ENCODE results near the gene WDR35. TPM values are rescaled to one million over a fixed set of nuclear protein-coding genes. Genes with fewer than 3 reads are reported as not detected.

The WDR35 gene
- total and polyA plus RNA-seq, 10 of the 15 experiments (the other 5 are each of a cell fraction or from before 2014, with no cell fraction given), result 3.0 to 9.3 (median 6.3) TPM

DNA sequence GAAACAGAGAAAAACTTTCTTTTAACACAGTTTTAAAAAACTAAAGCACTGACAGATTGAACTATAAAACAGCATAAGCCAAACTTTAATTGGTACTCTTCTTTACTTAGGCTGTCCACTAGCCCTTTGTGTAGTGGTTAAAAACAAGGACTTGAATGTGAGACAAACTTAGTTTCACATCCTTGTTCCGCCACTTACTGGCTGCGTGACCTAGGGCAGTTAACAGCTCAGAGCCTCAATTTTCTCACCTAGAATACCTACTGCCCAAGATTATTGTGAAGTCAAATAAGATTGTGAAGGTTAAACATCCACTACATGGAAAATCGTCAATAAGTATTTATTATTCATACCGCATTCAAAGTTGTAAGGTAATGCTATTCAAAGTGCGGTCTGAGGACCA lies 2.0 kb downstream of the WDR35 start:
- peaks cover 6% of the 10 kb centered on the region; the same call in 1 of the 2 replicates for H3K4me1 ChIP-seq (ENCODE audit: control insufficient read depth, insufficient read depth, low read length)
- no peak overlapping the region for H3K27ac ChIP-seq (ENCODE audit: control insufficient read depth, insufficient read depth)
- no peaks in the 10 kb centered on the region for H3K27me3 ChIP-seq (replicated peaks in 1 of 2; ENCODE audit: control insufficient read depth in 2 of 2, insufficient read depth in 2 of 2, low read length in 1 of 2)
- POLR2A ChIA-PET, result interaction anchor here (1.0 to 1.2 kb wide), 2 partner anchors 56 to 88 kb away, joined by 3 read pairs; no protein-coding TSS in a partner anchor
- DNase-seq (ENCODE audit: low read depth, low spot score), result peak; percentile 31
- no peaks in the 10 kb centered on the region for H3K79me2 ChIP-seq (ENCODE audit: control insufficient read depth, insufficient read depth, low read length)
- RAD21 ChIA-PET (ENCODE audit: unreplicated experiment), result interaction anchor here (1.1 to 1.4 kb wide), 3 partner anchors 32 to 236 kb away, joined by 3 to 4 read pairs (median 3); no protein-coding TSS in a partner anchor
- ATAC-seq, result peak; percentile 91
- no peaks in the 10 kb centered on the region for H3K36me3 ChIP-seq (ENCODE audit: control insufficient read depth in 2 of 2, insufficient read depth in 2 of 2, low read length in 1 of 2)
- SMC1A ChIA-PET (ENCODE audit: uncharacterized antibody, unreplicated experiment), result interaction anchor here (0.6 to 2.8 kb wide), 8 partner anchors 10 to 94 kb away, joined by 3 to 19 read pairs (median 6); partner anchors contain the start of genes LAPTM4A and MATN3
- no peaks in the 10 kb centered on the region for H4K20me1 ChIP-seq (ENCODE audit: control insufficient read depth, insufficient read depth)
- peak; percentile 97 for FAIRE-seq
- CTCF ChIA-PET, result interaction anchor here (0.8 to 3.2 kb wide), 13 partner anchors 17 to 350 kb away, joined by 3 to 14 read pairs (median 3); partner anchors contain the start of gene MATN3
- intact Hi-C loops (cut with micrococcal nuclease; ENCODE audit: unreplicated experiment) (loop anchor here (2.0 kb wide), 1 partner anchor 87 kb away; the partner anchor contains the start of gene TTC32), in situ Hi-C loops (cut with MboI) (no loop called here)
- H2AFZ ChIP-seq (ENCODE audit: control insufficient read depth, low read depth, low read length), result no peak overlapping the region
- WGBS (ENCODE audit: insufficient coverage, insufficient replicate concordance, low lambda C conversion rate, missing lambda C conversion rate), result 47% methylated on average over 5 of the region's 5 CpGs
- H3K9ac ChIP-seq (ENCODE audit: control insufficient read depth, insufficient read depth, low read length), result no peak overlapping the region
- no TSS peak for BruUV-seq (replicated peaks)
- H3K4me2 ChIP-seq (ENCODE audit: control insufficient read depth, insufficient read depth), result peak overlapping the region; percentile 93
- peak overlapping the region; percentile 7; the same call in 1 of the 2 replicates for H3K4me3 ChIP-seq
- H3K9me3 ChIP-seq (replicated peaks; ENCODE audit: control insufficient read depth, insufficient read depth, low read length), result no peaks in the 10 kb centered on the region
- TF ChIP-seq TAF1 (IDR thresholded peaks at IDR 0.05; ENCODE audit: borderline replicate concordance, low read depth, low read length) (no peak), RBBP5 (conservative IDR thresholded peaks at IDR 0.05) (no peak), SPI1 (IDR thresholded peaks at IDR 0.05; ENCODE audit: borderline replicate concordance, insufficient read depth, low read depth, low read length) (peak; percentile 92), ZNF622 (IDR thresholded peaks at IDR 0.05) (no peak), ASH2L (IDR thresholded peaks at IDR 0.05; ENCODE audit: borderline replicate concordance, low read depth) (no peak), BACH1 (IDR thresholded peaks at IDR 0.05; ENCODE audit: borderline replicate concordance) (peak; percentile 47; the same call in 1 of the 2 replicates), RUNX3 (IDR thresholded peaks at IDR 0.05; ENCODE audit: low read length) (peak; percentile 37; the same call in 1 of the 2 replicates), STAT3 (IDR thresholded peaks at IDR 0.05; ENCODE audit: low read depth, low read length) (no peak), TCF7 (IDR thresholded peaks at IDR 0.05; ENCODE audit: borderline replicate concordance) (no peak), NFXL1 (IDR thresholded peaks at IDR 0.05; ENCODE audit: borderline replicate concordance) (no peak), IKZF1 (conservative IDR thresholded peaks at IDR 0.05) (no peak; the same call in 1 of the 2 replicates), IRF4 (IDR thresholded peaks at IDR 0.05; ENCODE audit: low read depth, low read length) (peak; percentile 33; the same call in 1 of the 2 replicates), FOXM1 (IDR thresholded peaks at IDR 0.05; ENCODE audit: low read depth, low read length) (no peak)
- TF ChIP-seq, protein P1, sequence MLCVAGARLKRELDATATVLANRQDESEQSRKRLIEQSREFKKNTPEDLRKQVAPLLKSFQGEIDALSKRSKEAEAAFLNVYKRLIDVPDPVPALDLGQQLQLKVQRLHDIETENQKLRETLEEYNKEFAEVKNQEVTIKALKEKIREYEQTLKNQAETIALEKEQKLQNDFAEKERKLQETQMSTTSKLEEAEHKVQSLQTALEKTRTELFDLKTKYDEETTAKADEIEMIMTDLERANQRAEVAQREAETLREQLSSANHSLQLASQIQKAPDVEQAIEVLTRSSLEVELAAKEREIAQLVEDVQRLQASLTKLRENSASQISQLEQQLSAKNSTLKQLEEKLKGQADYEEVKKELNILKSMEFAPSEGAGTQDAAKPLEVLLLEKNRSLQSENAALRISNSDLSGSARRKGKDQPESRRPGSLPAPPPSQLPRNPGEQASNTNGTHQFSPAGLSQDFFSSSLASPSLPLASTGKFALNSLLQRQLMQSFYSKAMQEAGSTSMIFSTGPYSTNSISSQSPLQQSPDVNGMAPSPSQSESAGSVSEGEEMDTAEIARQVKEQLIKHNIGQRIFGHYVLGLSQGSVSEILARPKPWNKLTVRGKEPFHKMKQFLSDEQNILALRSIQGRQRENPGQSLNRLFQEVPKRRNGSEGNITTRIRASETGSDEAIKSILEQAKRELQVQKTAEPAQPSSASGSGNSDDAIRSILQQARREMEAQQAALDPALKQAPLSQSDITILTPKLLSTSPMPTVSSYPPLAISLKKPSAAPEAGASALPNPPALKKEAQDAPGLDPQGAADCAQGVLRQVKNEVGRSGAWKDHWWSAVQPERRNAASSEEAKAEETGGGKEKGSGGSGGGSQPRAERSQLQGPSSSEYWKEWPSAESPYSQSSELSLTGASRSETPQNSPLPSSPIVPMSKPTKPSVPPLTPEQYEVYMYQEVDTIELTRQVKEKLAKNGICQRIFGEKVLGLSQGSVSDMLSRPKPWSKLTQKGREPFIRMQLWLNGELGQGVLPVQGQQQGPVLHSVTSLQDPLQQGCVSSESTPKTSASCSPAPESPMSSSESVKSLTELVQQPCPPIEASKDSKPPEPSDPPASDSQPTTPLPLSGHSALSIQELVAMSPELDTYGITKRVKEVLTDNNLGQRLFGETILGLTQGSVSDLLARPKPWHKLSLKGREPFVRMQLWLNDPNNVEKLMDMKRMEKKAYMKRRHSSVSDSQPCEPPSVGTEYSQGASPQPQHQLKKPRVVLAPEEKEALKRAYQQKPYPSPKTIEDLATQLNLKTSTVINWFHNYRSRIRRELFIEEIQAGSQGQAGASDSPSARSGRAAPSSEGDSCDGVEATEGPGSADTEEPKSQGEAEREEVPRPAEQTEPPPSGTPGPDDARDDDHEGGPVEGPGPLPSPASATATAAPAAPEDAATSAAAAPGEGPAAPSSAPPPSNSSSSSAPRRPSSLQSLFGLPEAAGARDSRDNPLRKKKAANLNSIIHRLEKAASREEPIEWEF (IDR thresholded peaks at IDR 0.05; ENCODE audit: insufficient replicate concordance, low read depth, low read length), result no peak
- TF ChIP-seq, protein P2, sequence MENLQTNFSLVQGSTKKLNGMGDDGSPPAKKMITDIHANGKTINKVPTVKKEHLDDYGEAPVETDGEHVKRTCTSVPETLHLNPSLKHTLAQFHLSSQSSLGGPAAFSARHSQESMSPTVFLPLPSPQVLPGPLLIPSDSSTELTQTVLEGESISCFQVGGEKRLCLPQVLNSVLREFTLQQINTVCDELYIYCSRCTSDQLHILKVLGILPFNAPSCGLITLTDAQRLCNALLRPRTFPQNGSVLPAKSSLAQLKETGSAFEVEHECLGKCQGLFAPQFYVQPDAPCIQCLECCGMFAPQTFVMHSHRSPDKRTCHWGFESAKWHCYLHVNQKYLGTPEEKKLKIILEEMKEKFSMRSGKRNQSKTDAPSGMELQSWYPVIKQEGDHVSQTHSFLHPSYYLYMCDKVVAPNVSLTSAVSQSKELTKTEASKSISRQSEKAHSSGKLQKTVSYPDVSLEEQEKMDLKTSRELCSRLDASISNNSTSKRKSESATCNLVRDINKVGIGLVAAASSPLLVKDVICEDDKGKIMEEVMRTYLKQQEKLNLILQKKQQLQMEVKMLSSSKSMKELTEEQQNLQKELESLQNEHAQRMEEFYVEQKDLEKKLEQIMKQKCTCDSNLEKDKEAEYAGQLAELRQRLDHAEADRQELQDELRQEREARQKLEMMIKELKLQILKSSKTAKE (IDR thresholded peaks at IDR 0.05; ENCODE audit: low read depth, poor library complexity, severe bottlenecking), result peak; percentile 65

All from GM12878 (cell line).